RPMI7951 (cell line): Measurements from ENCODE around the gene ELN. TPM values are rescaled to one million over a fixed set of nuclear protein-coding genes. Genes with fewer than 3 reads are reported as not detected.
"Not testable (repeated sequence)": the region's sequence is repeated elsewhere in the genome, so short reads cannot be mapped to it uniquely, and the experiment has no call there.

ENCODE experiments used
- DNase-seq: peaks from one replicate; pipeline ENCODE4 v3.0.0-alpha.2; 2012; ENCODE audit warnings: low read depth
- total RNA-seq: library from RNA; depleted of rRNA; stranded (reverse); fragments of >200 nt; shearing (Covaris generic); gene quantifications from 2 replicates; pipeline ENCODE4 v1.2.3, GENCODE V29; 2014; rRNA removed

ELN gene
- 0.12 and 0.59 TPM in 2 replicates for total RNA-seq

DNA sequence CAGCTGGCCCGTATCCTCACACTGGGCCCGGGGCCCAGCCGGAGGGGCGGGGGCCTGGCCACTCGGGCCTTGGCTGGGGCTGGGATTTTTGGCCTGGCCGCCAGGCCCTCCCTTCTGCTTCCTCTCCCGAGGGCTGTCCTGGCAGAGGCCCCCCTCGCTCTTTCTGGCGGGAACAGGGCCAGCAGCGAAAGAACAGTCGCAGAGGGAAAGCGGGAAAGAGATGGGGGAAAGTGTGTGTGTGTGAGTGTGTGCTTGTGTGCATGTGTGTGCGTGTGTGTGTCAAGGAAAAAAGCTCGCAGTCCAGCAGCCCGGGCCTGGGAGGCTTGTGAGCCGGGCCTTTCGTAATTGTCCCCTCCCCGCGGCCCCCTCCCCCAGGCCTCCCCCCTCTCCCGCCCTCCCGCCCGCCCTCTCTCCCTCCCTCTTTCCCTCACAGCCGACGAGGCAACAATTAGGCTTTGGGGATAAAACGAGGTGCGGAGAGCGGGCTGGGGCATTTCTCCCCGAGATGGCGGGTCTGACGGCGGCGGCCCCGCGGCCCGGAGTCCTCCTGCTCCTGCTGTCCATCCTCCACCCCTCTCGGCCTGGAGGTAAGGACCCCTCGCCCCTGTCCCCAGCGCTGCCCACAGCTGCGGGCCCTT lies at the start of gene ELN:
Gene ELN, plus strand, starts transcription at position 491 of the 638 bp plus-strand sequence. Its CDS starts 15 bp downstream, at position 506.
- no peak for DNase-seq

- peak; percentile 51 for DNase-seq
Observed at GRCh38 chr7:73978661-73979563, 49.1 kb upstream of the ELN start.

GRCh38 chr7:73979656-73980055 lies 48.3 kb upstream of the ELN start:
- not testable (repeated sequence) for DNase-seq

- peak; percentile 77 for DNase-seq
Observed at GRCh38 chr7:73980206-73980605, 47.8 kb upstream of the ELN start.

GRCh38 chr7:73981933-73982332 lies 46.0 kb upstream of the ELN start:
- DNase-seq: no peak

- no peak for DNase-seq
Observed at GRCh38 chr7:73983437-73984164, 44.4 kb upstream of the ELN start.

- no peak for DNase-seq
Observed at GRCh38 chr7:73984481-73985205, 43.3 kb upstream of the ELN start.

GRCh38 chr7:73985737-73986141 lies 42.2 kb upstream of the ELN start:
- no peak for DNase-seq

DNA sequence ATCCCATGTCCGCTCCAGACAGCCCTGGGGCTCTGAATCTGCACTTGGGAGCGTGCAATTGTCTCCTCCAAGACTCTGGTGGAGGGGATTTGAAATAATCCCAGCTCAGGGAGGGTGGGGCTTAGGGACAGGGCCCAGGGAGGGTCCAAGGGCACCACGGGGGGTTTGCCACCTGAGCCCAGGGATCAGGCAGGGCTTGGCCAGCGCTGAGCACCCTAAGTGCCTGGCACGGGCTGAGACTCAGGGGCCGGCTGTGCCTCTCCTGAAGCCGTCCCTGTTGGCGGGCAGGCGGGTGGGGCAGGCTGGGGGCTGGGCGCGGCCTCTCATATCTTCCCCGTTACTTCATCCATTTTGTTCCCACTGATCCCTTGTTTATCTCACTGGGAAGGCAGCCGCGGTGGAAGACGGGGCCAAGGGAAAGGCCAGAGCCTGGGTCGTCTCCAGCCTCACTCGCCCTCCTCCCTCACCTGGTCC lies 41.8 kb upstream of the ELN start:
- no peak for DNase-seq

DNA sequence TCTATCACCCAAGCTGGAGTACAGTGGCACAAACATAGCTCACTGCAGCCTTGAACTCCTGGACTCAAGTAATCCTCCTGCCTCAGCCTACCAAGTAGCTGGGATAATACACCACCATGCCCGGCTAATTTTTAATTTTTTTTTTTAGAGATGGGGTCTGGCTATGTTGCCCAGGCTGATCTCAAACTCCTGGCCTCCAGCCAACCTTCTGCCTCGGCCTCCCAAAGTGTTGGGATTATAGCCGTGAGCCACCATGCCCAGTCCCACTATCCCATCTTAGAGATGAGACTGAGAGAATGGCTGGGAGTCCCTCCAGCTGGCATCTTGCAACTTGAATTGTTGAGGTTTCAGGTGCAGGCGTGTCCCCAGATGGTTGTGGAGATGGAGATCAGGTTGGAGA lies 40.7 kb upstream of the ELN start:
- DNase-seq: no peak

DNA sequence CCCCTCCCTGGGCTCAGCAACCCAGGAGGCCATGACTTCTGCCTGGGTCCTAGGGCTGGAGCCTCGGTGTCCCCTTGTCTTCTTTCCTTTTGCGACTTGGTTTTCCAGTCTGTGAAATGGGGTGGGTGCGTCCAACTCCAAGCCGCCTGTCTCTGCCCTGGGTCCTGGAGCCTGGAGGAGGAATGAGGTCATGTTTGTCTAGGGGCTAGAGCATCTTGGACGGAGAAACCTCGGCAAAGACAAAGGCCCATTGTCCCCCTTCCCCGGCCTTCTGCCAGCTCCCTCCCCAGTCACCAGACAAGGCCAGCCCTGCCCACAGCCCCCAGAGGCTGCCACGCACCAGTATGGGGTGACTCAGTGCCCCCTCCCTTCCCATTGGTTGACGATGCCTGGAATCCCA lies 39.8 kb upstream of the ELN start:
- peak; percentile 73 for DNase-seq

DNA sequence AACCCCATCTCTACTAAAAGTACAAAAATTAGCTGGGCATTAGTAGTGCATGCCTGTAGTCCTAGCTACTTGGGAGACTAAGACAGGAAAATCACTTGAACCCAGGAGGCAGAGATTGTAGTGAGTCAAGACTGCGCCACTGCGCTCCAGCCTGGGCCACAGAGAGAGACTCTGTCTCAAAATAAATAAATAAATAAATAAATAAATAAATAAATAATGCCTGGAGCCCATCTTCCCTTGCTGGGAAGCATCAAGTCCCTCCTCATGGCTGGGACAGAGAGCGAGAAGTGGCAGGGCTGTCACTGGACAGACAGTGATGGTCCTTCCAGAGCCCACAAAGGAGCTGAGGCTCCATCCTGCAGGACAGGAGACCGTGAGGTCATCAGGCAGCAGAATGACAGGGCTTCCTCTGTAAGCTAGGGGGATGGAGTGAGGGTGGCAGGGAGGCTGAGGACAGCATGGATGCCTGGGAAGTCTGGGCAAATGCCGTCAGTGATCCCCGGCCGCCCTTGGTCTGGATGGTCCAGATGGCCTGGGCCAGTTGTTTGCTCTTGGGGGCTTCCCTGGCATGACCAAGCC lies 36.4 kb upstream of the ELN start:
- DNase-seq: peak; percentile 55

DNA sequence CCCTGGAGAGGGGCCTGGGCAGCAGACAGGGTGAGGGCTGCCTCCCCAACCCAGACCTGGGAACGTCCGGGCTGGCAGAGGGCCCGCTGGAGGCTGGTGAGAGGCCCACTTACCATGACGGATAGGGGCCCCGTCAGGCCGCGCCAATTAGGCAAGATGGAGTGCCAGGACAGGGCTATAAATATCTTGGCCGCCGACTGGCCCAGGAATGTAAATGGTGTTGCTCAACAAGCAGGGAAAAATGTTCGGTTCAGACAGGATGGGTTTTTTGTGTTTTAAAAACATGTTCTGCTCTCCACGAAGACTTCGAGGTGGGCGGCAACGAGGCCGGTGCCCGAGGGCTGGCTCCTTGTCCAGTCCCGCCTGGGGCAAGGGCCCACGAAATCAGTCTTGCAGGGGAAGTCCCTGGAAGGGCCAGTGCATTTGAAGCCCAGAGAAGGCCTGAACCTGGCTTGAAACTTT lies 35.8 kb upstream of the ELN start:
- DNase-seq: peak; percentile 89

- DNase-seq: no peak
Observed at GRCh38 chr7:73994023-73994422, 34.0 kb upstream of the ELN start.

DNA sequence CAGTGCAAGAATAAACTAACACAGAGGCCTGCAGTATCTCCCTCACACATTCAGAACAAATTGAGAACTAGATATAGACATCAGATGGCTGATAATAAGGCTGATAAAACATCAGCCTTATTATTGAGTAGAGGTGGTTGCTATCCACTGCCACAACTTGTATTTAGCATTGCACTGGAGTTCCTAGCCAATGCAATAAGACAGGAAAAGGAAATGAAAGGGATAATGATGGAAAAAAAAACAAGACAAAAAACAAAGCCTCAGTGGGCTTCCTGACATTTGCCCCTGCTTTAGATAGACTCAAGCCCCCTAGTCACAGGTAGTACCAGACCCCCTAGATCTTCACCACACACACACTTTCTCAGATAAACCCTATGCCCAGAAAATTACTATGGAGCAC lies 33.2 kb upstream of the ELN start:
- DNase-seq: no peak

DNA sequence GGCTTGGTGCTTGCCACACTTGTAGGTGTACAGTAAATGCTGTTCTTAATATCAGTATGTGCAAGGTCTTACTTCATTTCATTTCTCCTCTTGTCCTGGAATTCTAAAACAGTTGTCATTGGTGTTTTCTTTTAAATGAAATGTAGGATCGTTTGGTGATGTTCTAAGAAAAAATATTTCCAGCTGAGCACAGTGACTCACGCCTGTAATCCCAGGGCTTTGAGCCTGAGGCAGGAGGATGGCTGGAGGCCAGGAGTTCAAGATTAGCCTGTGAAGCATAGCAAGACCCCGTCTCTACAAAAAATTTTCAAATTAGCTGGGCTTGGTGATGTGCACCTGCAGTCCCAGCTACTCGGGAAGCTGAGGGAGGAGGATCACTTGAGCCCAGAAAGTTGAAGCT lies 32.6 kb upstream of the ELN start:
- DNase-seq: peak; percentile 86

- DNase-seq: no peak
Observed at GRCh38 chr7:73995821-73996511, 32.0 kb upstream of the ELN start.

- no peak for DNase-seq
Observed at GRCh38 chr7:73997056-73997455, 30.9 kb upstream of the ELN start.

DNA sequence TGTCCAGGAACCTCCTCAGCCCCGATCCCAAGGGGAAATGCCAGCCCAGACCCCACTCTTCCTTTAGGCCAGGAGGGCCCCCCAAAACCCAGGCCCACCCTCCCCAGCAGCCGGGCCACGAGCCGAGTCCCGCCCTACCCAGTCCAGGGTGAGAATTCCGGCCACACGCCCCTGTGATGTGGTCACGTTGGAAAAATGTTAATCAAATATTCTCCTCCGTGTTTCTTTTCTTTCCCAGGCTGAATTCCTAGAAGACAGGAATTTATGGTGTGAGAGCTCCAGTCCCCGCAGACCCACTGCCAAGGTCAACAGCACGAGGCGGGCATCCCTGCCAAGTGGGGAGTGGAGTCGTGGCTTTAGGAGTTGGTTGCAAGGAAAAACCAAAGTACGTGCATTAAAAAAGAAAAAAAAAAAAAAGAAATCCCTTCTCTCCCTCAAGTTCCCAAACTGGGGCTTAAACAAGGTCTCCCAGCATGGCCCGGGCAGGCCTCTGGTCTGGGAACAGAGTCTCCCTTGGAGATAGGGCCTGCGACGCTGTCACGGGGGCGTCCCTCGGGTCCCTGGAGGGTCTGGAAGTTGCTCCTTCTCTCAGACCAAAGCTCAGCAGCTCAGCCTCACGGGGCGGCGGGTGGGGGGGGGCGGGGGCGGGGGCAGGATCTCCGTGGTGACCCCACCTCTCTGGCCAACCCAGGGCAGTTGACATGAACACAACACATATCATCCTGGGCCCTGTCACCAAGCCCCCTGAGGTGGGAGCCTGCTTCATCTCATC lies 28.1 kb upstream of the ELN start:
- peak; percentile 85 for DNase-seq
